HG02884 (cell line): ENCODE data around the gene FBP2.

Source experiments
- ATAC-seq: cut with Tn5 transposase; IDR thresholded peaks from one replicate; pipeline ENCODE4 v1.9.1; 2021; ENCODE audit warnings: mild to moderate bottlenecking, moderate library complexity; ENCODE audit not compliant: unreplicated experiment

Gene FBP2

DNA sequence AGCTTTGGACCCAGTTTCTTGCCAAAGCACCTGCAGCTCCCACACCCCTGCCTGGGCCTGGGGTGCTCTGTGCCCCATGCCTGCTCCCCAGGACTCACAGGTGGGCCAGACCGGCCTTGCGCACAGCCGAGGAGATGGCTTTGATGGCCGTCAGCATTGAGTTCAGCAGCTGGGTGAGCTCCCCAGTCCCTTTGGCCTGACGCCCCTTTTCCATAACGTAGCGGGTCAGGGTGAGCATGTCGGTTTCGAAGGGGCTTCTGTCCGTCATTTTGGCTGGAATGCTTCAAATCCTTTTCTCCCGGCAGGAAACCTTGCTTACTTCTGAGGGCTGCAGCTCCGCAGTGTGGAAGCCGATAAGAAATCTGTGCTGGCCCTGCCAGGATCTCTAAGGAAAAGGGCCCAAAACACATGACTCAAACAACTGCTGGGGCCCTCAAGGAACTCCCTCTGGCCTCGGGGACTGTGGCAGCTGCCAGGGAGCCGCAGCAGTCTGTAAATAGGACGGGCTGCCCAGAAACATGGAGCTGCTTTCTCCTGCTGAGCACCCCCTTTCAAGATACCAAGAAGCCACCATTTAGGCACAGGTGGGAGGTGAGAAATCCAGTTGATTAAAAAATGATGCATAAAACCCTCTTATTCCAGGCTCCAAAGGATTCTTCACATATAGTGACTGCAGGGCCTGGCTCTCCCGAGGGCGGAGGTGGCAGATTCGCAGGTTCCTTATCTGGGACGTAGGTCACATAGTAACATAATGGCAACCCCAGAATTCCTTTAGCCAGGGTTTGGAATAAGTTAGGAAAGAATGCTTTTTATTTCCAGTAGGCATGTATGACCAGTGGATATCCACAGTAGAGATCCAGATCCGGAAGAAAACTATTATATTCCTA is at the start of gene FBP2:
FBP2 (minus strand) TSS at position 366 of the 887 bp plus-strand sequence; CDS start at position 268, 98 bp downstream.
- no peak for ATAC-seq

GRCh38 chr9:94643176-94643575 is 49.6 kb upstream of the FBP2 start:
- ATAC-seq: no peak

GRCh38 chr9:94642501-94642900 is 48.9 kb upstream of the FBP2 start:
- ATAC-seq: no peak

- no peak for ATAC-seq
These were observed 46.4 kb upstream of the FBP2 start for GRCh38 chr9:94639999-94640376.

DNA sequence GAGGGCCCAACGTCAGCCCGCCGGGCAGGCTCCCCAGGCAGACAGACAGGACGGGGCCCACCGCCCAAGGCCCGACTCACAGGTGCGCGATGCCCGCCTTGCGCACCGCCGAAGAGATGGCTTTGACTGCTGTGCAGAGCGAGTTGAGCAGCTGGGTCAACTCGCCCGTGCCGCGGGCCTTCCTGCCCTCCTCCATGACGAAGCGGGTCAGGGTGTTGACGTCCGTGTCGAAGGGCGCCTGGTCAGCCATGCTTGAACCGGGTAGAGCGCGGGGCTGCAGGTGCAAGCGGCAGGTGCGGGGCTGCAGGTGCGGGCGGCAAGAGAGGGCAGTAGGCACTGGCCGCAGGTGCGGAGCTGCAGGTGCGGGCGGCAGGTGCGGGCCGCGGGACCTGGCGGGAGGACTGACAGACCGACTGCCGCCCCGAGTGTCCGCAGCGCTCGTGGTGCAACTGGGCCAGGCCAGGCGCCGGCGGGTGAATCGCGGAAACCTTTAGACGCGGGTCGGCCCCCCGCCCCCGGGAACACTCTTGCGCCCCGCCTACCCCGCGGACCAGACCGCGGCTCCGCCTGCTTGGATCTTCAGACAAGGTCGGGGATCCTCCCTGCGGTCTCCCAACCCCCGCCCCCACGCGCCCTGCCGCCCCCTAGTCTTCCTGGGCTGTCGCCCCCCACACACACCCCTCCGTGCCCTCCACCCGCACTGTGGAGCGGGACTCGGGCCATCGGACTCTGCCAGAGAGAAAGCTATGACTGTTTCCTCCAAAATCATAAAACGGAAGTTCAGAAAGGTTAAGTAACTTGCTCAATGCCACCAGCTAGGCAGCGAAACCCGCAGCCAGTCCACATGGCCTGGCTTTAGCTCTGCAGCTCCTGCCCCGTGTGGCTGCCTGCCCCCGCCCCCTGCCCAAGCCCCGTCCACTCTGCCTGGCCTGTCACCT is 45.7 kb upstream of the FBP2 start, which contains the start of gene FBP1:
FBP1 (minus strand) TSS at position 458 of the 938 bp plus-strand sequence; CDS start at position 250, 208 bp downstream.
- ATAC-seq: no peak

DNA sequence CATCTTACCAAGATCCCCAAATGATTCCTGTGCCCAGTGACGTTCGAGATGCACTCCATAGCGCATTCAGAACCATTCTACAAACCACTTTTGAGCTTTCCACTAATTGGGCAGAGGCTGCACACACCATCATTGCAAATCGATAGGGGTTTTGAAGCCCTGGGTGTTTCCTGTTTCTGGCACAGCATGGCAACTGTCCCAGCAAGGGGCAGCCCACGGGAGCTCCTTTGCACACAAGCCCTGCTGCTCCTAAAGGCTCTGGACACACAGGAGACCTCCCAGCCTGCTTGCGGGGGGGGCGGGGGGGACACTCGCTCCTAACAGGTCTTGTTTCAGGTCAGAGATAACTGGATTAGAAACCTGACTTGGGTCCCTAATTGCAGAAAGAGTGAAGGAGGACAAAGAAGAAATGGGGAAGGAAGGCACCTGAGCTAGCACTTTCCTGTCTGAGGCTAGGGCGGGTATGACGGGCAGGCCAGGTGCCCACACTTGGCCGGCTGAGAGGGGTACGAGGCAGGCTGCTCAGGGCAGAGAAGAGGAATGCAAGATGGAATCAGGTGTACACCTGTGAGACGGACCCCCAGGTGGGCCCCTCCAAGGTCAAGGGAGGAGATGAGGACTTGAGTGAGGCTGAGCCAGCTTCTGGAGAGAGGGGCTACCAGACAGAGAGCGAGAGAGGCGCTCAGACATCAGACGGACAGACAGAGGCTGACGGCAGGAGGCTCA is 44.9 kb upstream of the FBP2 start:
- no peak for ATAC-seq

GRCh38 chr9:94632737-94633136 is 39.1 kb upstream of the FBP2 start:
- no peak for ATAC-seq

DNA sequence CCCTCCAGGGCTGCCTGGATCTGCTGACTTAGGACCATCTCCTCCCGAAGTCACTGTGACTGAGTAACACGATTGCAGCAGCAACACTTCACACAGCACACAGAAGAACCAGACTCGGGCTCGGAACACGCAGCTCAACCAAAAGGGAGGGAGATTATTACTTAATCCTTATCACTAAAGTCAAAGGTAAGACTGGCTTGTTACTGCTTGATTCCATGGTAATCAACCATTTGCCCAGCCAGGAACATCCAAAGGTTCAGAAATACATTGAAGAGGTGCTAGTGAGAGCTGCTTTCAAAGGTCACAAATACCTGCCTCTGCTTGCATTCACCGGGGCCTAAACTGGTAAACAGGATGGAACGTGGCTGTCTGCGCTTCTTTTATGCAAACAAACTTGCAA is 38.0 kb upstream of the FBP2 start:
- ATAC-seq: no peak

GRCh38 chr9:94630833-94631232 is 37.2 kb upstream of the FBP2 start:
- no peak for ATAC-seq

DNA sequence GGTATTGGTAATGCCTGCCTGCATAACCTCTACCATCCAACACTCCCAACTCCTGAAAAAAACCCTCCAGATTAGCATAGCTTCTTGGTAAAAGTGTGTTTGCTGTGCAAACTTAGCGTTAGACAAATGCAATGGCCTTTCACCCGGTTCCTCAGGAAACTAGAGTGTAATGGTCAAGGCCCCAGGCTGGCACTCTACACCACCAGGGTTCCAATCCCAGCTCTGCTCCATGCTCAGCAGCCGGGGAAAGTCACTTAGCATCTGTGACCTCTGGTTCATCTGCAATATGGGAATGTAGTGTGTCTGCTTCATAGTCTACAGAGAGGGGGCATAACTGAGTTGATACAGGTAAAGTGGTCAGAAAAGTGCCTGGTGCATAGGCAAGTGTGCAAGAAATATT is 36.7 kb upstream of the FBP2 start:
- no peak for ATAC-seq

DNA sequence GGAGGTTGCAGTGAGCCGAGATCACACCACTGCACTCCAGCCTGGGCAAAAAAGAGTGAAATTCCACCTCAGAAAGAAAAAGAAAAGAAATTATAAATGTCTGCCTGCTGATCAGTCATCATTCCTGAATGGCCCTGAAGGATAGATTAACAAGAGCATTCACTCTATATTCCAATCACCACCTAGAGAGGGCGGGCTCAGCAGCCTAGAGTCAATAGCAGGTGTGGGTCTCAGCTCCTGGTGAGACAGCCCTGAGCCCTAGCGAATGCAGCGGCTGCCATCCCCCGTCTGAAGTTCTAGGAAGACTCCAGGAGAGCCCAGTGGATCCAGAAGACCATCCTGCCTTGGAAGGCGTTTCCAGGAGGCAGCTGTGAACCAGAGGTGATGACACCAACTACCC is 33.7 kb upstream of the FBP2 start:
- no peak for ATAC-seq

DNA sequence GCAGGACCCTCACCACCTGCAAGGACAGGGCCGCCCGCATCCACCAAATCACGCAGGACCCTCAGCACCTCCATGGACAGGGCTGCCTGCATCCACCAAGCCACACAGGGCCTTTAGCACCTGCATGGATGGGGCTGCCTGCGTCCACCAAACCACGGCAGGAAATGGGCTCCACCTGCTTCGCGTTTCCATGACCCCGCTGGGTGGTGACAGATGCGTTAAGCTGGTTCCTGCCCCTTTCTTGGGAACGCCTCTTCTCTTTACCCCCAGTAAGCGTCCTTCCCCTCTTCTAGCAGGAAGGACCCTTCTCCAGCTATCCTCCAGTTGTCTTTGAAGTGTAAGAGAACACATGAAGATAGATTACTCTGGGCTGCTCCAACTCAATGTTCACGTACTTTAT is 32.2 kb upstream of the FBP2 start:
- ATAC-seq: no peak

DNA sequence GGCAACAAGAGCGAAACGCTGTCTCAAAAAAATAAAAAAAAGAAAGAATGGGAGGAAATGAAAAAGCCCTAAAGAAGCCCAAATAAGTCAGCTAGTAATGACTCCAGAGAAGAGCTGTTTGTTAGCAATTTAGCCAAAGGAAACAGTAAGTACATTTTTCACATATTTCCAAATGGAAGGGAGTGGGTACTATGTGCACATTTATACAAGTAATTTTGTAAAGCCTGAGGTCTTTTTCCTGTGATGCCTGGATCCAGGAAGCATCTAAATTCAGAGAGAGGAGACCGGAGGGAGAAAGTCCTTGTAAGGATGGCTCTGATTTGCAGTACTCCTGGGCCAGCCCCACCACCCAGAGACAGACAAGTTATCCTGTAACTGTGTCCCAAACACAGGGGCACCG is 31.0 kb upstream of the FBP2 start:
- ATAC-seq: no peak

GRCh38 chr9:94623253-94623652 is 29.6 kb upstream of the FBP2 start:
- no peak for ATAC-seq

DNA sequence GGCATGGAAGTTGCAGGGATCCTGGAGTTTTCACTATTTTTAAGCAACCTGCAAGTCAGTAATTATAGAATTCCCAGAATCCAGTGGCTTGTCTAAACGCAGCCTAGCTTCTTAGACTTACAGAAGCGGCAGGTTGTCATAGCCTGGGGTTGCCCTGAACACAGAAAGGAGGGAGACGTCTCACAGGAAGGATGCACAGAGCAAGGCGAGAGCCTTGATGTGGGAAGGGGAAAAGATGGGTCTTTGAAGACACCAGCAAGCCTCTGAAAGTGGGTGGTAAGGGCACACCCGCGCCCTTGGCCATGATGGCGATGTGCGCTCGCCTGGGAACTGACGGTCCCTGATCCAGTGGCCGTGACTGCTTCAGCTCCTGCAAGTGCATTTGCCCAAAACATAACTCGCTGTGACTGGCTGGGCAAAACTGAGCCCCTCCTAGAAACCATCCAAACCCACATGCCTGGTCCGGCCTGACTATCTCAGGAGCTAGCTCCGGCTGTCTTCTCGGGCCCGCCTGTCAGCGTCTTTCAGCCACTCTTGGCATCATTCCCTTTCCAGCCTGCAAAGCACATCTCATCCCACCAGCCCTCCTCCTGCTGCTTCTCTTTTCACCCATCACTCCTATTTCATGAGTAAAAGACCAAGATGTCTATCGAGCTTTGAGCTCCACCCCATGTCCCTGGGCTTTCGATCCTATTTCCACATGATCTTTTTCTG is 28.6 kb upstream of the FBP2 start:
- no peak for ATAC-seq

DNA sequence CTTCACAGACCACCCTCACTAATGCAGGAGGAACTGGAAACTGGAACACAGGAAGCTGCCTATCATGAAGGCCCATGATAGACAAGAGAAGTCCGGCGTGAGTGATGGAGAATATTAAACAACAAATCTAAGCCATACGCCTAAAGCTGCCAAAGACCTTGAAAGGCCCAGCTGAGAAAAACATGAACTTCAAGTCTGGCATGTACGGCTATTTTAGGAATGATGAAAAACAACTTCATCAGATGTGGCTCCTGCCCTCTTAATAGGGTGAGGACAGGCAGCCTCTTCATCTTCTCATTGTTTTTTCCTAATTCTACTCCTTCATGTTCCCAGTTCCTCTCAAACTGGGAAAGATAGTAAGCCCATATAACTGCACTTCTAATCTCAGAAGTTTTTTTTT is 25.4 kb upstream of the FBP2 start:
- no peak for ATAC-seq

GRCh38 chr9:94613003-94613402 is 19.4 kb upstream of the FBP2 start:
- ATAC-seq: no peak

DNA sequence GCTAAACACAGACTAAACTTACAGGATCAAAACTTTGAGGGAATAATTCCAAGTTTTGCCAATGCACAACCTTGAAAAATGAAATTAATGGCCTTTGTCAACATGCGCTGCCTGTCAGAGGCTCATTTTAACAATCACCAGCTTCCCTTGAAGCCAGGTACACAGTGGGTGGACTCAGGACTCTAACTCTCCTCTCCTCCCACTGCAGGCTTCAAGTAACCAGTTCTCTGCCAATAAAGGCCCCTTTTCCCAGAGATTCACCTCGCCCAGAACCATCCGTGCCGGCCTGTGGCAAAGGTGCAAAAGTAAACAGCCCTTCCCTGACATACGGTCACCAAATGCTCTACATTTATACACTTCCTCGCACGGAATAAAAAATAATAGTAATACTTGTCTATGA is 18.4 kb upstream of the FBP2 start:
- ATAC-seq: no peak

DNA sequence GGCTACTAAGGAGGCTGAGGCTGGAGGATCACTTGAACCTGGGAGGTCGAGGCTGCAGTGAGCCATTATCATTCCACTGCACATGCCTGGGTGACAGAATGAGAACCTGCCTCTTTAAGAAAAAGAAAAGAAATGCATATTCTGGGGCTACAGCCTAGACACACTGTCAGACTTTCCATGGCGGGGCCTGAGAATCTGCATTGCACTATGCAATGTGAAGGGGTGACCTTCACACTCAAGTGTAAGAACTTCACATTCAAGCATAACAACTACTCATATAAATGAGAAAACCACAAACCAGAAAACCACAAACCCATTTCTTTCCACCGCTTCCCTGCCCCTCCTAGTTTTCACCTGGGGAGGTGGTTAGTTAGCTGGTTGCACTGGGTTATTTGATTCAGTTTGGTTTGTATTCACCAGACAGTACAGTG is 18.0 kb upstream of the FBP2 start:
- ATAC-seq: no peak

GRCh38 chr9:94610181-94610606 is 16.6 kb upstream of the FBP2 start:
- ATAC-seq: no peak

DNA sequence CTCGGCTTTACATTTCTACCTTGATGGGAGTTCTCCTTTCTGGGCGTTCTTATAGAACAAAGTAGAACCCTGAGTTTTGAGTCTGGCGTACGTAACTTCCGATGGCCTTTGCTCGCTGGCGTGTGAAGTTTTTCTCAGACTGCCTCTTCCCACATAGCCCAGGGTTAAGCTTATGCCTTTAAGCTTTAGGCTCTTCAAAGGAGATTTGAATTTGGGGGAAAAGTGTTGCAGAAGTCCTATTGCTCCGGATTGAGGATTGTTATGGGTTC is 13.7 kb upstream of the FBP2 start:
- no peak for ATAC-seq
